Vagina (tissue), 2 donors: Measurements from ENCODE around the gene PHACTR2. TPM values are rescaled to one million over a fixed set of nuclear protein-coding genes. Genes with fewer than 3 reads are reported as not detected.

Source experiments
- DNase-seq, 2 donors: peaks; one replicate each; pipeline ENCODE4 v3.0.0-alpha.2; 2017; ENCODE audit errors: extremely low spot score in 2 of 2
- H3K27ac ChIP-seq: fragments of 200-600 bp; sonication (generic); one replicate; pipeline ENCODE4 v1.5.1; 2019
- H3K27me3 ChIP-seq: fragments of 200-600 bp; sonication (generic); one replicate; pipeline ENCODE4 v1.5.1; 2019
- H3K36me3 ChIP-seq, 2 donors: fragments of 200-600 bp; sonication (generic); one replicate each; pipeline ENCODE4 v1.5.1; 2017 to 2019
- H3K4me1 ChIP-seq: fragments of 200-600 bp; sonication (generic); one replicate; pipeline ENCODE4 v1.5.1; 2019
- H3K4me3 ChIP-seq, 2 donors: fragments of 200-600 bp; sonication (generic); 1 replicate in 1 of 2; 2 replicates in 1 of 2; pipeline ENCODE4 v1.5.1; 2016 to 2019
- H3K9me3 ChIP-seq: fragments of 200-600 bp; sonication (generic); one replicate; pipeline ENCODE4 v1.5.1; 2019
- POLR2A ChIP-seq, 2 donors: fragments of 450-650 bp; IDR thresholded peaks; one replicate each; pipeline ENCODE4 v1.6.1; 2017; ENCODE audit warnings: antibody characterized with exemption in 2 of 2, mild to moderate bottlenecking in 2 of 2, moderate library complexity in 2 of 2
- POLR2AphosphoS5 ChIP-seq, 2 donors: sonication (generic); formaldehyde crosslinking; IDR thresholded peaks; one replicate each; pipeline ENCODE4 v1.9.0; 2017; ENCODE audit warnings: antibody characterized with exemption in 2 of 2, mild to moderate bottlenecking in 2 of 2, low read depth in 1 of 2; ENCODE audit not compliant: insufficient read depth in 1 of 2
- intact Hi-C: fragments of 100-400 bp; cut with DNase I; formaldehyde crosslinking; loops from one replicate; pipeline ENCODE4 v1.15.1; 2023
- total RNA-seq: library from RNA; depleted of rRNA; stranded (reverse); fragments of >200 nt; gene quantifications from one replicate; pipeline ENCODE4 v1.2.3, GENCODE V29; 2016
- TF ChIP-seq, protein P1 (sequence below), 3 experiments: fragments of 450-650 bp in 2 of 3; fragments of 200-600 bp in 1 of 3; sonication (generic) in 1 of 3; IDR thresholded peaks; one replicate each; pipeline ENCODE4 v1.5.1; 2017 to 2019; ENCODE audit warnings: antibody characterized with exemption in 3 of 3, mild to moderate bottlenecking in 2 of 3, moderate library complexity in 2 of 3

Gene PHACTR2
- total RNA-seq, 1 donor from 2014 or later: 61.6 TPM

DNA sequence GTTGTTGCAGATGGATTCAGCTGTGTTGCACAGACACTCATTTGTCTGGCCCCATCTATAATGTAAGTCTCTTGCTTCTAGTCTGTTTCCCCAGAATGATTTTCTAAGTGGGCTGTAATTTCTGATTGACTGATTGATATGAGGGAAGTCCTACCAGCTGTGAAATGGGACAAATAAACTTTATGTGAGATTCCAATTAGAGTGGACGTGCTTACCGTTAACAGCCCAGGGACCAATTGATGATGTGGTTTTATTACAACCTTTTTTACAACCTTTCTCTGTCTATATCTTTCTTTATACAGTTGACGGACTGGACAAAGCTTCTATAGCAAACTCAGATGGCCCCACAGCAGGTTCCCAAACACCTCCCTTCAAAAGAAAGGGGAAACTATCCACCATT lies 33.9 kb downstream of the PHACTR2 start:
- intact Hi-C loops: no loop called here
- Histone ChIP-seq H3K27ac (no peak overlapping the region), H3K36me3 (no peaks in the 10 kb centered on the region), H3K4me1 (no peaks in the 10 kb centered on the region), H3K4me3 (no peak overlapping the region), H3K27me3 (no peaks in the 10 kb centered on the region), H3K9me3 (no peaks in the 10 kb centered on the region)
- DNase-seq: no peak
- TF ChIP-seq, protein P1, sequence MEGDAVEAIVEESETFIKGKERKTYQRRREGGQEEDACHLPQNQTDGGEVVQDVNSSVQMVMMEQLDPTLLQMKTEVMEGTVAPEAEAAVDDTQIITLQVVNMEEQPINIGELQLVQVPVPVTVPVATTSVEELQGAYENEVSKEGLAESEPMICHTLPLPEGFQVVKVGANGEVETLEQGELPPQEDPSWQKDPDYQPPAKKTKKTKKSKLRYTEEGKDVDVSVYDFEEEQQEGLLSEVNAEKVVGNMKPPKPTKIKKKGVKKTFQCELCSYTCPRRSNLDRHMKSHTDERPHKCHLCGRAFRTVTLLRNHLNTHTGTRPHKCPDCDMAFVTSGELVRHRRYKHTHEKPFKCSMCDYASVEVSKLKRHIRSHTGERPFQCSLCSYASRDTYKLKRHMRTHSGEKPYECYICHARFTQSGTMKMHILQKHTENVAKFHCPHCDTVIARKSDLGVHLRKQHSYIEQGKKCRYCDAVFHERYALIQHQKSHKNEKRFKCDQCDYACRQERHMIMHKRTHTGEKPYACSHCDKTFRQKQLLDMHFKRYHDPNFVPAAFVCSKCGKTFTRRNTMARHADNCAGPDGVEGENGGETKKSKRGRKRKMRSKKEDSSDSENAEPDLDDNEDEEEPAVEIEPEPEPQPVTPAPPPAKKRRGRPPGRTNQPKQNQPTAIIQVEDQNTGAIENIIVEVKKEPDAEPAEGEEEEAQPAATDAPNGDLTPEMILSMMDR (IDR thresholded peaks at IDR 0.05): no peak
- TF ChIP-seq POLR2AphosphoS5 (IDR thresholded peaks at IDR 0.05; ENCODE audit: insufficient read depth in 1 of 2, low read depth in 1 of 2): no peak
- TF ChIP-seq POLR2A (IDR thresholded peaks at IDR 0.05): no peak

DNA sequence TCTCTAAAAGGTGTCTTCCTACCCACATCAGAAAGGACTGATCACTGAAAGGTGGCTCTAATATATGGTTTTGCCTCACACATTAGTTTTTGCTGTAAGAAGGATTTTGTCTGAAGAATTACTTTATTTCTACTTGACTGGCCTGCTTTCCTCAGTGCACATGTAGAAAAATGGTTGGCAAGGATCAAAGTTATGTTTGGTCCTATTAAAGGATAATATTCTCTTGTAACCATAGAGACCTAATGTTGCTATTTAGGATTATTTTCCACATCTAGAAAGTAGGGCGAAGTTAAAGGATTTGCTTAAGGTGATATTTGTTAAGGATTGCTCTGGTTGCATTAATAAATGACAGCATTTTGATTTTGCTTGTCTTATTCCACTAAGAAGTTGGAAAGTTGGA lies 40.7 kb downstream of the PHACTR2 start:
- H3K4me1 ChIP-seq: no peaks in the 10 kb centered on the region
- H3K4me3 ChIP-seq: no peak overlapping the region
- no peak overlapping the region for H3K27ac ChIP-seq
- no peaks in the 10 kb centered on the region for H3K27me3 ChIP-seq
- TF ChIP-seq POLR2AphosphoS5 (IDR thresholded peaks at IDR 0.05; ENCODE audit: insufficient read depth in 1 of 2, low read depth in 1 of 2) (no peak), POLR2A (IDR thresholded peaks at IDR 0.05) (no peak)
- TF ChIP-seq, protein P1 (IDR thresholded peaks at IDR 0.05): no peak
- no peaks in the 10 kb centered on the region for H3K9me3 ChIP-seq
- no peaks in the 10 kb centered on the region for H3K36me3 ChIP-seq
- intact Hi-C loops: no loop called here
- no peak for DNase-seq

- no peaks in the 10 kb centered on the region for H3K27me3 ChIP-seq
Observed at GRCh38 chr6:143721642-143722041, 43.9 kb downstream of the PHACTR2 start.

GRCh38 chr6:143724876-143725275 lies 47.1 kb downstream of the PHACTR2 start:
- TF ChIP-seq, protein P1 (IDR thresholded peaks at IDR 0.05): no peak
- TF ChIP-seq POLR2AphosphoS5 (IDR thresholded peaks at IDR 0.05; ENCODE audit: insufficient read depth in 1 of 2, low read depth in 1 of 2) (no peak), POLR2A (IDR thresholded peaks at IDR 0.05) (no peak)
- Histone ChIP-seq H3K27ac (no peak overlapping the region), H3K4me3 (no peak overlapping the region), H3K9me3 (no peaks in the 10 kb centered on the region), H3K36me3 (no peaks in the 10 kb centered on the region), H3K27me3 (no peaks in the 10 kb centered on the region), H3K4me1 (no peaks in the 10 kb centered on the region)
- intact Hi-C loops: no loop called here
- DNase-seq: no peak

More at GRCh38 chr6:143721642-143722041, 43.9 kb downstream of the PHACTR2 start:
- H3K4me3 ChIP-seq: no peak overlapping the region
- H3K4me1 ChIP-seq: no peaks in the 10 kb centered on the region
- DNase-seq: no peak
- no peaks in the 10 kb centered on the region for H3K9me3 ChIP-seq
- H3K36me3 ChIP-seq: no peaks in the 10 kb centered on the region
- TF ChIP-seq POLR2AphosphoS5 (IDR thresholded peaks at IDR 0.05; ENCODE audit: insufficient read depth in 1 of 2, low read depth in 1 of 2) (no peak), POLR2A (IDR thresholded peaks at IDR 0.05) (no peak)
- TF ChIP-seq, protein P1 (IDR thresholded peaks at IDR 0.05): no peak
- no peak overlapping the region for H3K27ac ChIP-seq
- intact Hi-C loops: no loop called here

GRCh38 chr6:143726015-143726647 lies 48.4 kb downstream of the PHACTR2 start:
- TF ChIP-seq POLR2AphosphoS5 (IDR thresholded peaks at IDR 0.05; ENCODE audit: insufficient read depth in 1 of 2, low read depth in 1 of 2) (no peak), POLR2A (IDR thresholded peaks at IDR 0.05) (no peak)
- TF ChIP-seq, protein P1 (IDR thresholded peaks at IDR 0.05): no peak
- Histone ChIP-seq H3K4me3 (no peak overlapping the region), H3K9me3 (no peaks in the 10 kb centered on the region), H3K36me3 (no peaks in the 10 kb centered on the region), H3K27ac (no peak overlapping the region), H3K4me1 (no peaks in the 10 kb centered on the region), H3K27me3 (no peaks in the 10 kb centered on the region)
- intact Hi-C loops: no loop called here
- no peak for DNase-seq
